SK-N-SH (cell line): Measurements from ENCODE around the gene NXNL2.

ENCODE experiments used
- CTCF ChIP-seq: fragments of 200-600 bp; sonication (generic); IDR thresholded peaks from 2 replicates; pipeline ENCODE4 v1.6.1; 2017; ENCODE audit warnings: antibody characterized with exemption, mild to moderate bottlenecking, moderate library complexity
- ELF1 ChIP-seq: IDR thresholded peaks from 2 replicates; pipeline ENCODE4 v1.4.0; 2012
- EP300 ChIP-seq, 2 experiments: IDR thresholded peaks; 2 replicates each; pipeline versions ENCODE4 v1.4.0 to v1.6.1; 2012; ENCODE audit warnings: borderline replicate concordance in 1 of 2, low read depth in 1 of 2, low read length in 1 of 2
- NRF1 ChIP-seq: IDR thresholded peaks from 2 replicates; pipeline ENCODE4 v1.6.1; 2012; ENCODE audit warnings: low read depth, mild to moderate bottlenecking, low read length

- TF ChIP-seq NRF1 (no peak), CTCF (no peak), ELF1 (no peak), EP300 (IDR thresholded peaks at IDR 0.05; ENCODE audit: borderline replicate concordance in 1 of 2, low read depth in 1 of 2, low read length in 1 of 2) (no peak)
Measured at GRCh38 chr9:88501086-88501485, 33.9 kb upstream of the NXNL2 start.
